CD14-positive monocyte (primary cell): ENCODE measurements around the gene WDR20. TPM values are rescaled to one million over a fixed set of nuclear protein-coding genes. Genes with fewer than 3 reads are reported as not detected.

ENCODE experiments used
- DNase-seq, 3 donors: peaks; one replicate each; pipeline ENCODE4 v3.0.0-alpha.2; 2011 to 2022
- H2AFZ ChIP-seq: 2 replicates; pipeline ENCODE4 v1.6.0; 2012; ENCODE audit warnings: mild to moderate bottlenecking, low read depth, low read length, inconsistent platforms; ENCODE audit not compliant: insufficient read depth, poor library complexity, severe bottlenecking
- H3K27ac ChIP-seq, 2 donors: 1 replicate in 1 of 2; 2 replicates in 1 of 2; pipeline ENCODE4 v1.5.1; 2012 to 2013; ENCODE audit warnings: low read length in 2 of 2, control low read depth in 1 of 2, inconsistent platforms in 1 of 2, low read depth in 1 of 2, mild to moderate bottlenecking in 1 of 2
- H3K27me3 ChIP-seq, 2 donors: one replicate each; pipeline versions ENCODE4 v1.6.0 to v1.6.1; 2011 to 2013; ENCODE audit warnings: low read length in 2 of 2; ENCODE audit not compliant: control insufficient read depth in 2 of 2, insufficient read depth in 2 of 2
- H3K36me3 ChIP-seq, 2 donors: replicated peaks in 1 of 2; 1 replicate in 1 of 2; 2 replicates in 1 of 2; pipeline versions ENCODE4 v1.5.1 to v1.6.1; 2012 to 2013; ENCODE audit warnings: low read length in 2 of 2, control low read depth in 1 of 2, inconsistent platforms in 1 of 2, mild to moderate bottlenecking in 1 of 2; ENCODE audit not compliant: insufficient read depth in 2 of 2, control insufficient read depth in 1 of 2
- H3K4me1 ChIP-seq, 2 donors: 1 replicate in 1 of 2; 2 replicates in 1 of 2; pipeline versions ENCODE4 v1.5.1 to v1.6.1; 2012 to 2013; ENCODE audit warnings: low read length in 2 of 2, control low read depth in 1 of 2, inconsistent platforms in 1 of 2, mild to moderate bottlenecking in 1 of 2, moderate library complexity in 1 of 2; ENCODE audit not compliant: insufficient read depth in 2 of 2, control insufficient read depth in 1 of 2
- H3K4me2 ChIP-seq: replicated peaks from 2 replicates; pipeline ENCODE3; 2012; ENCODE audit warnings: low read length, moderate library complexity, mild to moderate bottlenecking; ENCODE audit not compliant: poor library complexity, severe bottlenecking; ENCODE audit errors: extremely low read depth
- H3K4me3 ChIP-seq, 3 experiments: fragments of 200-600 bp in 1 of 3; sonication (generic) in 1 of 3; replicated peaks in 1 of 3; 1 replicate in 2 of 3; 2 replicates in 1 of 3; pipeline ENCODE4 v1.5.1; 2011 to 2013; ENCODE audit warnings: low read length in 3 of 3, mild to moderate bottlenecking in 3 of 3, control low read depth in 2 of 3, low read depth in 2 of 3, inconsistent platforms in 1 of 3, moderate library complexity in 1 of 3
- H3K79me2 ChIP-seq: 2 replicates; pipeline ENCODE4 v1.6.0; 2012; ENCODE audit warnings: mild to moderate bottlenecking, control low read depth, inconsistent platforms, low read length, moderate library complexity; ENCODE audit not compliant: insufficient read depth
- H3K9ac ChIP-seq: 2 replicates; pipeline ENCODE4 v1.6.0; 2017; ENCODE audit warnings: low read length, mild to moderate bottlenecking; ENCODE audit not compliant: insufficient read depth, poor library complexity, severe bottlenecking
- H3K9me3 ChIP-seq, 2 donors: replicated peaks in 1 of 2; 1 replicate in 1 of 2; 2 replicates in 1 of 2; pipeline versions ENCODE4 v1.5.1 to v1.6.1; 2012 to 2013; ENCODE audit warnings: low read length in 2 of 2, control low read depth in 1 of 2; ENCODE audit not compliant: control insufficient read depth in 1 of 2, insufficient read depth in 1 of 2
- H4K20me1 ChIP-seq: 2 replicates; pipeline ENCODE4 v1.6.0; 2012; ENCODE audit warnings: mild to moderate bottlenecking, low read length, control low read depth, moderate library complexity; ENCODE audit not compliant: insufficient read depth
- H3K27ac Mint-ChIP-seq, 7 donors: one replicate each; pipeline ENCODE4 v1.8.0; 2020; ENCODE audit warnings: mild to moderate bottlenecking in 7 of 7, mixed read lengths in 7 of 7, moderate library complexity in 6 of 7, inconsistent platforms in 2 of 7
- H3K27me3 Mint-ChIP-seq, 3 donors: one replicate each; pipeline ENCODE4 v1.8.0; 2021 to 2022; ENCODE audit warnings: low read depth in 3 of 3, mild to moderate bottlenecking in 3 of 3, mixed read lengths in 3 of 3, moderate library complexity in 3 of 3, inconsistent platforms in 1 of 3
- H3K36me3 Mint-ChIP-seq, 2 donors: one replicate each; pipeline ENCODE4 v1.8.0; 2020; ENCODE audit warnings: mixed read lengths in 2 of 2, inconsistent platforms in 1 of 2, mild to moderate bottlenecking in 1 of 2
- H3K4me1 Mint-ChIP-seq: one replicate; pipeline ENCODE4 v1.8.0; 2020; ENCODE audit warnings: mild to moderate bottlenecking, mixed read lengths
- H3K4me3 Mint-ChIP-seq, 2 donors: one replicate each; pipeline ENCODE4 v1.8.0; 2020; ENCODE audit warnings: mild to moderate bottlenecking in 2 of 2, mixed read lengths in 2 of 2, moderate library complexity in 1 of 2
- H3K9me3 Mint-ChIP-seq, 7 donors: one replicate each; pipeline ENCODE4 v1.8.0; 2020 to 2022; ENCODE audit warnings: mixed read lengths in 7 of 7, mild to moderate bottlenecking in 6 of 7, moderate library complexity in 6 of 7, inconsistent platforms in 2 of 7
- CTCF ChIP-seq: fragments of 200-600 bp; IDR thresholded peaks from one replicate; pipeline ENCODE4 v1.8.0; 2022; ENCODE audit warnings: antibody characterized with exemption, mild to moderate bottlenecking
- WGBS: methylation state at CpG from one replicate; pipeline ENCODE4 v1.1.5; 2013; ENCODE audit warnings: missing lambda C conversion rate; ENCODE audit not compliant: insufficient coverage; 5-methylcytosine and 5-hydroxymethylcytosine counted together
- intact Hi-C, 2 donors: fragments of 100-400 bp; cut with micrococcal nuclease; formaldehyde crosslinking; loops; one replicate each; pipeline versions ENCODE4 v1.15.0 to v1.15.1; 2023
- polyA minus RNA-seq: library from RNA; depleted of rRNA, polyadenylated mRNA; stranded (reverse); fragments of >200 nt; gene quantifications from 2 replicates; pipeline ENCODE4 v1.2.3, GENCODE V29; 2012
- polyA plus RNA-seq, 3 donors: library from polyadenylated mRNA; depleted of rRNA in 1 of 3; unstranded in 2 of 3; stranded (reverse) in 1 of 3; fragments of 300-500 nt in 2 of 3; fragments of >200 nt in 1 of 3; fragmentation: Illumina TruSeq in 2 of 3; gene quantifications; 1 replicate in 2 of 3; 2 replicates in 1 of 3; pipeline ENCODE4 v1.2.3, GENCODE V29; 2012 to 2021
- total RNA-seq, 12 experiments: library from RNA in 1 of 12; stranded (reverse) in 1 of 12; fragments of 120-200 nt in 1 of 12; gene quantifications; one replicate each; pipeline ENCODE4 v1.2.4 and lab custom pipeline; 2013 to 2026; ENCODE audit warnings: mixed read lengths in 6 of 12, inconsistent platforms in 1 of 12

The WDR20 gene
- 18.4 TPM for total RNA-seq (2013)
- 10 to 100 TPM in 1 of 3 donors, 1 to 10 TPM in 2; 7.4 to 13.3 (median 9.0) TPM for polyA plus RNA-seq
- 11.2 and 14.8 TPM in 2 replicates for polyA minus RNA-seq
- total RNA-seq (lab: John Stamatoyannopoulos, UW): 21.3 to 44.6 (median 38.1) reads per million in 11 experiments

GRCh38 chr14:102139286-102140026 is at the start of gene WDR20:
WDR20 (plus strand) TSS chr14:102139897; CDS start chr14:102139924, 27 bp downstream.
- TF ChIP-seq CTCF: no peak
- Histone ChIP-seq H3K4me1 (peaks cover 16 to 26% of the 10 kb centered on the region in 2 donors), H3K27ac (peak within 1 kb of the TSS; percentile 66 to 92), H3K9me3 (no peaks in the 10 kb centered on the region), H2AFZ (peak within 1 kb of the TSS; percentile 98), H3K4me2 (peak within 1 kb of the TSS; percentile 95), H3K79me2 (peaks cover 48% of the 10 kb centered on the region), H3K4me3 (peak within 1 kb of the TSS; percentile 85 to 98 (median 98)), H3K36me3 (no peaks in the 10 kb centered on the region), H4K20me1 (peaks cover 30% of the 10 kb centered on the region), H3K9ac (peak within 1 kb of the TSS; percentile 93), H3K27me3 (peaks cover 0 to 5% of the 10 kb centered on the region in 2 donors)
- under 1% methylated on average over 47 of the region's 64 CpGs for WGBS
- Mint-ChIP-seq H3K27me3 (peaks cover 4 to 17% (median 11%) of the 10 kb centered on the region in 3 donors), H3K27ac (peak within 1 kb of the TSS; percentile 88 to 98 (median 96)), H3K36me3 (peaks cover 4 to 13% of the 10 kb centered on the region in 2 donors), H3K4me3 (peak within 1 kb of the TSS; percentile 96 to 99), H3K9me3 (no peaks in the 10 kb centered on the region), H3K4me1 (peaks cover 19% of the 10 kb centered on the region)
- intact Hi-C loops: loop anchor here (5.0 to 10.0 kb wide), 3 partner anchors 52 to 185 kb away; partner anchors contain the start of genes HSP90AA1 (in 1 of the 2) and ZNF839 (in 1 of the 2)
- DNase-seq: peak; percentile 92 to 94 (median 93)

GRCh38 chr14:102090713-102091112 is 49.0 kb upstream of the WDR20 start:
- WGBS: 96% methylated on average over 3 of the region's 3 CpGs
- Histone ChIP-seq H3K9me3 (no peaks in the 10 kb centered on the region), H3K9ac (no peak overlapping the region), H2AFZ (no peak overlapping the region), H3K4me3 (no peak overlapping the region), H3K4me1 (peaks cover 20 to 24% of the 10 kb centered on the region in 2 donors), H4K20me1 (peaks cover 1% of the 10 kb centered on the region), H3K4me2 (no peak overlapping the region), H3K79me2 (peaks cover 16% of the 10 kb centered on the region), H3K27ac (no peak overlapping the region), H3K36me3 (peaks cover 0 to 2% of the 10 kb centered on the region in 2 donors), H3K27me3 (peaks cover 0 to 9% of the 10 kb centered on the region in 2 donors)
- H3K9me3 Mint-ChIP-seq: peaks cover 0 to 5% (median 0%) of the 10 kb centered on the region in 7 donors
- H3K4me1 Mint-ChIP-seq: peaks cover 30% of the 10 kb centered on the region
- no peak for TF ChIP-seq CTCF
- intact Hi-C loops: loop anchor here in 1 of 2 donors (10.0 kb wide), 1 partner anchor 46 kb away; no protein-coding TSS in a partner anchor
- DNase-seq: no peak
- H3K27me3 Mint-ChIP-seq: peaks cover 9 to 16% (median 15%) of the 10 kb centered on the region in 3 donors
- H3K27ac Mint-ChIP-seq: no peak overlapping the region
- no peak overlapping the region for H3K4me3 Mint-ChIP-seq
- peaks cover 6 to 8% of the 10 kb centered on the region in 2 donors for H3K36me3 Mint-ChIP-seq
